Measurements from ENCODE around the gene GPER1.

Gene GPER1

GRCh38 chr7:1091644-1092027 lies 3.7 kb downstream of the GPER1 start:
- no peaks in the 10 kb centered on the region for H3K27me3 ChIP-seq (ENCODE audit: control insufficient read depth, low read length)
- H3K4me3 ChIP-seq (ENCODE audit: low read length): no peak overlapping the region
- no peak overlapping the region for H3K4me2 ChIP-seq (ENCODE audit: low read length)
- H3F3A ChIP-seq (ENCODE audit: control insufficient read depth, insufficient read depth): peaks cover 16% of the 10 kb centered on the region
- TF ChIP-seq EZH2phosphoT487 (IDR thresholded peaks at IDR 0.05; ENCODE audit: borderline replicate concordance, low read length) (no peak), CTCF (IDR thresholded peaks at IDR 0.05; ENCODE audit: low read depth, low read length, poor library complexity, severe bottlenecking) (no peak)
- peaks cover 31% of the 10 kb centered on the region for H3K36me3 ChIP-seq (ENCODE audit: control insufficient read depth, low read length)
- H3K27ac ChIP-seq (ENCODE audit: low read depth, low read length): no peak overlapping the region
- no peaks in the 10 kb centered on the region for H3K9me2 ChIP-seq (replicated peaks; ENCODE audit: control insufficient read depth, low read length)
- H3K4me1 ChIP-seq (ENCODE audit: control insufficient read depth, low read length): peaks cover 21% of the 10 kb centered on the region
- H4K20me1 ChIP-seq (ENCODE audit: control insufficient read depth, insufficient read depth, low read depth, low read length): no peaks in the 10 kb centered on the region
- peaks cover 26% of the 10 kb centered on the region for H3K79me2 ChIP-seq (ENCODE audit: control insufficient read depth, low read length)
- H3K9me3 ChIP-seq (ENCODE audit: control insufficient read depth, insufficient read depth, low read length): no peaks in the 10 kb centered on the region

- no peaks in the 10 kb centered on the region for H3K27me3 ChIP-seq (ENCODE audit: control insufficient read depth, low read length)
- H3F3A ChIP-seq (ENCODE audit: control insufficient read depth, insufficient read depth): peaks cover 11% of the 10 kb centered on the region
- peaks cover 15% of the 10 kb centered on the region for H3K4me1 ChIP-seq (ENCODE audit: control insufficient read depth, low read length)
- no peak overlapping the region for H3K4me2 ChIP-seq (ENCODE audit: low read length)
- no peaks in the 10 kb centered on the region for H3K9me2 ChIP-seq (replicated peaks; ENCODE audit: control insufficient read depth, low read length)
- no peak overlapping the region for H3K4me3 ChIP-seq (ENCODE audit: low read length)
- no peaks in the 10 kb centered on the region for H3K9me3 ChIP-seq (ENCODE audit: control insufficient read depth, insufficient read depth, low read length)
- TF ChIP-seq CTCF (IDR thresholded peaks at IDR 0.05; ENCODE audit: low read depth, low read length, poor library complexity, severe bottlenecking): no peak
- no peak for TF ChIP-seq EZH2phosphoT487 (IDR thresholded peaks at IDR 0.05; ENCODE audit: borderline replicate concordance, low read length)
- H3K79me2 ChIP-seq (ENCODE audit: control insufficient read depth, low read length): peaks cover 30% of the 10 kb centered on the region
- H3K27ac ChIP-seq (ENCODE audit: low read depth, low read length): no peak overlapping the region
- peaks cover 31% of the 10 kb centered on the region for H3K36me3 ChIP-seq (ENCODE audit: control insufficient read depth, low read length)
- H4K20me1 ChIP-seq (ENCODE audit: control insufficient read depth, insufficient read depth, low read depth, low read length): no peaks in the 10 kb centered on the region
Observed at GRCh38 chr7:1092161-1092632, 4.3 kb downstream of the GPER1 start.

- Histone ChIP-seq H3K27me3 (ENCODE audit: control insufficient read depth, low read length) (no peaks in the 10 kb centered on the region), H3K79me2 (ENCODE audit: control insufficient read depth, low read length) (peaks cover 26% of the 10 kb centered on the region), H3K27ac (ENCODE audit: low read depth, low read length) (no peak overlapping the region), H3K4me2 (ENCODE audit: low read length) (no peak overlapping the region), H3K9me3 (ENCODE audit: control insufficient read depth, insufficient read depth, low read length) (no peaks in the 10 kb centered on the region), H3F3A (ENCODE audit: control insufficient read depth, insufficient read depth) (peaks cover 6% of the 10 kb centered on the region), H3K4me1 (ENCODE audit: control insufficient read depth, low read length) (peaks cover 7% of the 10 kb centered on the region), H4K20me1 (ENCODE audit: control insufficient read depth, insufficient read depth, low read depth, low read length) (no peaks in the 10 kb centered on the region), H3K9me2 (replicated peaks; ENCODE audit: control insufficient read depth, low read length) (no peaks in the 10 kb centered on the region), H3K36me3 (ENCODE audit: control insufficient read depth, low read length) (peaks cover 28% of the 10 kb centered on the region), H3K4me3 (ENCODE audit: low read length) (no peak overlapping the region)
- no peak for TF ChIP-seq EZH2phosphoT487 (IDR thresholded peaks at IDR 0.05; ENCODE audit: borderline replicate concordance, low read length)
- TF ChIP-seq CTCF (IDR thresholded peaks at IDR 0.05; ENCODE audit: low read depth, low read length, poor library complexity, severe bottlenecking): no peak
Observed at GRCh38 chr7:1092806-1093501, 5.0 kb downstream of the GPER1 start.
